NCI-H226 (cell line): Measurements from ENCODE around the gene ALAS2.
"Not testable (repeated sequence)": the region's sequence is repeated elsewhere in the genome, so short reads cannot be mapped to it uniquely, and the experiment has no call there.

Experiments used
- DNase-seq: peaks from one replicate; pipeline ENCODE4 v3.0.0-alpha.2; 2015

Gene ALAS2, protein sequence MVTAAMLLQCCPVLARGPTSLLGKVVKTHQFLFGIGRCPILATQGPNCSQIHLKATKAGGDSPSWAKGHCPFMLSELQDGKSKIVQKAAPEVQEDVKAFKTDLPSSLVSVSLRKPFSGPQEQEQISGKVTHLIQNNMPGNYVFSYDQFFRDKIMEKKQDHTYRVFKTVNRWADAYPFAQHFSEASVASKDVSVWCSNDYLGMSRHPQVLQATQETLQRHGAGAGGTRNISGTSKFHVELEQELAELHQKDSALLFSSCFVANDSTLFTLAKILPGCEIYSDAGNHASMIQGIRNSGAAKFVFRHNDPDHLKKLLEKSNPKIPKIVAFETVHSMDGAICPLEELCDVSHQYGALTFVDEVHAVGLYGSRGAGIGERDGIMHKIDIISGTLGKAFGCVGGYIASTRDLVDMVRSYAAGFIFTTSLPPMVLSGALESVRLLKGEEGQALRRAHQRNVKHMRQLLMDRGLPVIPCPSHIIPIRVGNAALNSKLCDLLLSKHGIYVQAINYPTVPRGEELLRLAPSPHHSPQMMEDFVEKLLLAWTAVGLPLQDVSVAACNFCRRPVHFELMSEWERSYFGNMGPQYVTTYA

DNA sequence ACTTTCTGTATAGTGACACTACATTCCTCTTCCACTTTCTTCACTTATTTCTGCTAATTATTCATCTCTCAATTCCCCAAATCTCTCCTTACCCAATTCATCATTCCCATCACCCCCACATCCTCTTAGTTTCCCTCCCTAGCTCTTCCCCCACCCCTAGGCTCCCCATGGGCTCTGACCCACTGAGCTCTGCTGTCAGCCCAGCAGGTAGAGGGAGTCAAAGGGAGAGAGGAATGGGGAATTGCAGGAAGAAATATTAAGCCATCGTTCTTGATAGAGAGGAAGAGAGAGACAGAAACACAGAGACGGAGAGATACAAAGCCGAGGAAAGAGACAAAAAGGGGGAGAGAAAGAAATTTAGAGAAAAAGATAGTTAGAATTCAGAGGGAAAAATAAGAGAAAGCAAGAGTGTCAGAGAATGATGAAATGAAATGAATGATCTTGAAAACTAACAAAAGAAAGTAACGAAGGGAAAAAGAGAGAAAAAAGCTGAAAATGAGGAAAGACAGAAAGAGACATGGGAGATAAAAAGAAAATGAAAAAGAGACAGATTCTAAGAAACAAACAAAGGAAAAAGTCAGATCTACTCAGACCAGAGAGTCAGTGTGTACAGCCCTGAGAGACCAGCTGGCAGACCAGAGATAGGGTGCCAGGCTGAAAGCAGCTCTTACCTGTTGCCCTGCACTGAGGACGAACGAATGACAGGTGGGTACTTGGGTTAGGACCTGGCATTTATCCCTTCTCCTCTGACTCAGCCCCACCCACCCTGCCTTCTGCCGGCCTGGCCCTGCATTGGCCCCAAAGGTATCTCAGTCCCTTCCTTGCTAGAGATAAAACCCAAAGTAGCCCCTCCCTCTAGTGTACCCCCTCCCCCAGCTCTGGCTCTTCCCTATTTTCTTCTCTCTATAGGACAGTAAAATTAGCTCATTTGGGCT is at the start of gene ALAS2:
Gene ALAS2, minus strand, starts transcription at position 707 of the 935 bp plus-strand sequence. CDS start 4,977 bp downstream, outside the sequence.
- DNase-seq = no peak

DNA sequence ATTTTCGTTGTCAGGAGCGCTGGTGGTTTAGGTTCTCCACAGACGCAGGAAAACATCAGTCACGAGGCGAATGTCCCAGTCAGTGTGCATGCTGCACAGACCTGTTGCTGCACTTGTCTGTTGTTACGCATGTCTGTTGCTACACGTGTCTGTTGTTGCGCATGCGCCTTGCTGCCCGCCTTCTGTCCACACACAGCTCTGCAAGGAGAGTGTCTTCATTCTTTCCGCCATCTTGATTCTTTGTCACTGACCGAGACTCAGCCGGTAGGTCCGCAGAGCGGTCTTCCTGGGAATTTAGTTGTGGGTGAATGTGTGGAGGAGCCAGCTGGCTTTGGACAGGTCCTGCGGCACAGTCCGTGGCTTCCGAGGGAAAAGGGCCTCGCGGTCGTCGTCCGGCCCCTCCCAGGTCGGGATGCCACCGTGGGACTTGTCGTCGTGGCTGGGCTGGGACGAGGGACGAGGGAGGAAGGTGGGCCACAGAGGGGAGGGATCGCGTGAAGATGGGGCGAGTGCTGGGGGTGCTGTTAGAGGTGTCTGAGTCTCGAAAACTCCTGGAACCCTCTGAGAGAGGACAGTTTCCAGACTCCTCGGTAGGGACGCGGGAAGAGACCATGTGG is 44.2 kb upstream of the ALAS2 start, which contains the start of gene PAGE2B:
Gene PAGE2B, plus strand, starts transcription at position 180 of the 617 bp plus-strand sequence. CDS start 1,012 bp downstream, outside the sequence.
- DNase-seq = no peak

DNA sequence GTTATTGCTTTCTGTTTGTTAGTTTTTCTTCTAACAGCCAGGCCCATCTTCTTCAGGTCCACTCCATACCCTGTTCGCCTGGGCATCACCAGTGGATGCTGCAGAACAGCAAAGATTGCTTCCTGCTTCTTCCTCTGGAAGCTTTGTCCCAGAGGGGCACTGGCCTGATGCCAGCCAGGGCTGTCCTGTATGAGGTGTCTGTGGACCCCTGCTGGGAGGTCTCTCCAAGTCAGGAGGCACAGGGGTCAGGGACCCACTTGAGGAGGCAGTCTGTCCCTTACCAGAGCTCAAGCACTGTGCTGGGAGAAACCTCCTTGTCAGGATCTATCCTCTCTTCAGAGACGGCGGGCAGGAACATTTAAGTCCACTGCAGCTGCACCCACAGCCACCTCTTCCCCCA is 41.5 kb upstream of the ALAS2 start:
- DNase-seq = no peak

DNA sequence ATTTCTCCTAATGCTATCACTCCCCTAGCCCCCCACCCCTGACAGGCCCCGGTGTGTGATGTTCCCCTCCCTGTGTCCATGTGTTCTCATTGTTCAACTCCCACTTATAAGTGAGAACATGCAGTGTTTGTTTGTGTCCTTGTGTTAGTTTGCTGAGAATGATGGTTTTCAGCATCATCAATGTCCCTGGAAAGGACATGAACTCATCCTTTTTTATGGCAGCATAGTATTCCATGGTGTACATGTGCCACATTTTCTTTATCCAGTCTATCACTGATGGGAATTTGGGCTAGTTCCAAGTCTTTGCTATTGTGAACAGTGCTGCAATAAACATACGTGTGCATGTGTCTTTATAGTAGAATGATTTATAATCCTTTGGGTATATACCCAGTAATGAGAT is 36.4 kb upstream of the ALAS2 start:
- DNase-seq = not testable (repeated sequence)

DNA sequence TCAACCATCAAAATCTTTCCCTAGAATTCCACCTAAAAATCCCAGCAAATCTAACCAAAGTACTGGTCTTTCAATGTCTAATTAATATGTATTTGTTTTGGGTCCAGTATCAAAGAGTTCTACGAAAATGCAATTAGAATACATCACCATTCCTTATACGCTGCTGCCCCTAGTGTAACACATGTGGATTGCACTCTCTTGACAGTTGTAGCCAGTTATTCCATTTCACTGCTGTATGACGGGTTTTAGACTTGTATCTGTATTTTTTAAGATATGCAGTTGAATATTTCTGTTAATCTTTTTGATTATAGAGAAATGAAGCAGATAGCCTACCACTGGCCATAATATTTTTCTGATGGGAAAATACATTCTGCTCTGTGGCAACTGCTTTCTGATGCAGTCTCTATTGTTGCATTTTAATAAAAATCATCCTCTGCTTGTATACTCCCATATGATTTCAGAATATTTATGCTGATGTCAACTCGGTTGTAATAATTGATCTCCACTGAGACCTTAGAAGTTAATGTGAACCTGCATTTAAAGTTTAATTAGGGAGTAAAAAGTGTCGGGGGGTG is 27.0 kb upstream of the ALAS2 start:
- no peak for DNase-seq

DNA sequence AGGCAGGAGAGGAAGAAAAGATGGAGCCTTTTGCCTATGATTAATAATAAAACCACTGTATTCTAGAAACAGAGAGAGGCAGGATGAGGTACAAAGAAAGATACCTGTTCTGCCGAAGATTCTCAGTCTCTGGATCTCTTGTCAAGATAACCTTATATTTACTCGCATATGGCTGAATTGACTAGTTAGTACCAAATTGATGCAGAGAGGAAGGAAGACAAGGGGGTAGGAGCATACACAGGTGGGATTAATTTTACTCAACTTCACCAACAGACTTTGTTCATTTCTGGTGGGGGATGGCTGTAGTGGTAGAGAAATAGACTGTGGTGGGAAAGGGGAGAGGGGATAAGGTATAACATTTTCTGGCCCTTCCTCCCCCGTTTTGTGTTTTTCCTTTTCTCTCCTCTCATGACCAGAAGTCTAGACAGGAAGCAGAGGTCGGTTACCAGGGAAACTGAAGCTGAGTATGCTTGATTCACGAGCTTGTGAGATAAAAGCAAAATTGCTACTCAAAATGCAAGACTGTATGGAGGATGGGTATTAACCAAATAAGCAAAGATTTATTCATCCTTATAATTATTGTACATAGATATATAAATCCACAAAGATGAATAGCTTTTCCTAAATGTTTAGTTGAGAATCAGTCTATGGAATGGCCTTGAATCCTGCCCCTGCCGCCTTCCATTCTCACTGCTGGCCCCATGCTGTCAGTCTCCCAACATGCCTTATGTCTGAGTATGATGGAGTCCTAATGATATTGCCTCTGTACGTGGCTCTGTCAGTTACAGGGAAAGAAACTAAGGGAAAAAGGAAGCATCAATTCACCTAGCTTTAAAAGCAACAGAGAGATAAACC is 26.3 kb upstream of the ALAS2 start:
- DNase-seq = peak; percentile 1

DNA sequence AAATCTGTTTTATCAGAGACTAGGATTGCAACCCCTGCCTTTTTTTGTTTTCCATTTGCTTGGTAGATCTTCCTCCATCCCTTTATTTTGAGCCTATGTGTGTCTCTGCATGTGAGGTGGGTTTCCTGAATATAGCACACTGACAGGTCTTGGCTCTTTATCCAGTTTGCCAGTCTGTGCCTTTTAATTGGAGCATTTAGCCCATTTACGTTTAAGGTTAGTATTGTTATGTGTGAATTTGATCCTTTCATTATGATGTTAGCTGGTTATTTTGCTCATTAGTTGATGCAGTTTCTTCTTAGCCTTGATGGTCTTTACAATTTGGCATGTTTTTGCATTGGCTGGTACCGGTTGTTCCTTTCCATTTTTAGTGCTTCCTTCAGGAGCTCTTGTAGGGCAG is 19.8 kb upstream of the ALAS2 start:
- DNase-seq = not testable (repeated sequence)

DNA sequence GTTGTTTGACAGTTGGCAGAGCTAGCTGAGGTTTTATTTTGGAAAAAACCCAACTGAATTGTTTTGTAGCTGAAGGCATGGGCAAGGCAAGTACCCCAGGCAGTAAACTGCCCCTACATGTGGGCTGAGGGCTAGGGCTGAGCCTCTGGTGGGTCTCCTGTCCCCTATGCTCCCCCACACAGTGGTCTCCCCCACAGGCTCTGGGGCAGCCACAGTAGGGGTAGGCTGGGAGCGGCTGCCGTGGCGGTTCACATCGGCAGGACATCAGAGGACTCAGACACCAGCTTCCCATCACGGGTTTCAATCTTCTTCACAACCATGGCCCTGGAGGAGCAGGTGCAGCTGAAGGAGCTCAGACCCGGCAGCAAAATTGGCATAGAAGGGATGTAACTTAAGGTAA is 10.7 kb upstream of the ALAS2 start:
- DNase-seq = no peak

DNA sequence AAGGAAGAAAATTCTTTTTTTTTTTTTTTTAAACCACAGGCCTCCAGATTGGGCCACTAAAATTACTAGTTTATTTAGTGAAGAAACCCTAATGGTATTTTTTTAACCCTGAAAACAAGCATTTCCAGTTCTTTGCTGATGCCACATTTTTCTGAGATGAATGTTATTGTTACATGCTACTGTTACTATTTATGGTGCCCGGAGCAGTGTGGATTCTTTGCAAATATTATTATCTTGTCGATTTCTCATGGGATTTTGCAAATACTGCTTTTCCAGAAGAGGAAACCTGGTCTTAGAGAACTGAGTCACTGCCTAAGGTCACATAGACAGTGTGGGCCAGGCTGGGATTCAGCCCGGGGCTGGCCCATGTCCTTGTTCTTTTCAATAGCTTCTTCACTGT is 8.7 kb upstream of the ALAS2 start:
- no peak for DNase-seq

DNA sequence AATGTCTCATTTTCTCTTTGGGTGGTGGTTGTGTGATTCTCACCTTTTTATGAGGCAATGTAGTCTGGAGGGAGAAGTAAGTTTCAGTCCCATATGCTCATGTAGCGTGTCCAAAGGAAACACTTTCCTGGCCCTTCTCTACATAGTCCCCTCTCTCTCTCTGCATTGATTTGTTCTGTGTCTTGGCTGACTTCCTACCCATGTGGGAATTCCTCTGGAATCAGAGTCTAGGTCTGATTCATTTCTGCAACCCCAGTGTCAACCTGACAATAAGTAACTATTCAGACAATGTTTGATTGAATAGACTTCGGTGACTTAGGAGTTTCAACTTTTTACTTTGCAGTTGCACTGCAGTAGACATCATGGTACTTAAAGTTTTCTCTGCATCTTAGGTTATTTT is 2.7 kb upstream of the ALAS2 start:
- DNase-seq = no peak

DNA sequence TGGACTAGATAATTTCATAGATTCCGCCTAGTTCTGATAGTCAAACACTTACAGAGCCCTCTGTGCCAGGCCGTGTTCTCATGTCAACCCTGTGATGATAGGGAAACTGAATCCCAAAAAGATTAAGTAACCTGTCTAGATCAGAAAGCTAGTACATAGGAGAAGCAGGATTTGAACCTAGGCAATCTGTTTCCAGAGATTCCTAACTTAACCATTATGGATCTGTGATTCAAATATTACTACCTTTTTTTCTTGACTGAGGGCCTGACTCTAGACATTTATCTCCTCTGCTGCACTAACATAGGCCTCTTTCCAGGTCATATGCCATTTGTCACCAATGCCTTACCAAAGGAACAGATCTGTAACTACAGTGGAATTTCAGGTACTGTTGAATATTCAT is 1.5 kb downstream of the ALAS2 start:
- DNase-seq = no peak

DNA sequence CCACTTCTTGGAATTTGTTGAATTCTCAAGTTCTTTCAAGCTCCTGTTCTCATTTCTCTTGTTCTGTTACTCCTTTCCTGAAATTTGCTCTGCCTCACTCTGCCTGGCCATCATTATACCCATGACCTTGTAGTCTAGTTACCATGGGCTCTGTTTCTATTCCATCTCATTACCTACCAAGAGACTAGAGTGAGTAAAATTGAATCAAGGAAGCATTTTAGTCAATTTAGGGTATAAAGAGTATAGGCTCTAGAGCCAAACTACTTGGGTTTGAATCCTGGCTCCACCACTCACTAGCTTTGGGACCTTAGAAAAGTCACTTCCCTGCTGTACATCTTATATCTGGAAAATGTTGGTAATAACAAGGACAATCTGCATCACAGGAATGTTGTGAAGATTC is 2.2 kb downstream of the ALAS2 start:
- no peak for DNase-seq

DNA sequence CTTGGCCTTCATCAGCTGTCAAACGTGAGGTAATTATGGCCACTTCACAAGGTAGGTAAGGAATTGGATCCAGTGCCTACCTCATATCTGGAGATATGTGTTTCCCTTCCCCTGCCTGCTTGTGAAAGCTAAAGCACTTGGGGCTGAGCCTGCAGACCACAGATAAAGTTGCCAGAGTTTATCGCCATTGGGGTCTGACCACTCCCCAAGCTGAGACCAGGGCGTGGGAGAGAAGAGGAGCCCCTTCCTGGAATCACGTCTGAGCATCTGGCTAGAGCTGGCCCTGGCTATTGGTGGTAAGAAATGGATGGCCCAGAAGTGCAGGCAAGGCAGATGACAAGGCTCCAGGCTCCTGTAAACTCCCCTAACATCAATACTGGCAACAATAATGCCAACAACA is 2.7 kb downstream of the ALAS2 start:
- DNase-seq = no peak

DNA sequence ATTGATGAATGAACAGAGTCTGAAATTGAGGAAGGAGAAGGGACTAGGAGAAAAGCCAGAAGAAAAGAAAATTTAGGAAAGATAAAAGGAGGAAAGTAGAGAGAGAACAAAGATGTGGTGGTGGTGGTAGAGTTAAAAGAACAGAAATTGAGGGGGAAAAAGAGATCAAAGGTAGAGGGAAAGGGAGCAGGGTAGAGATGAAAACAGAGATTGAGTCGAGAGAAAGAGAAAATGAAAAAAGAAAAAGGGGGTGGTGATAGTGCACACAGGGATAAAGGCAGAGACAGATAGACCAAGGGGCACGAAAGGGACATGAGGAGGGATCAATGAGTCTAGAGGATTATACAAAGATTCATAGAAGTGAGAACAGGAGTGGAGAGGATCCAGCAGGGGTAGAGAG is 3.9 kb downstream of the ALAS2 start:
- no peak for DNase-seq

DNA sequence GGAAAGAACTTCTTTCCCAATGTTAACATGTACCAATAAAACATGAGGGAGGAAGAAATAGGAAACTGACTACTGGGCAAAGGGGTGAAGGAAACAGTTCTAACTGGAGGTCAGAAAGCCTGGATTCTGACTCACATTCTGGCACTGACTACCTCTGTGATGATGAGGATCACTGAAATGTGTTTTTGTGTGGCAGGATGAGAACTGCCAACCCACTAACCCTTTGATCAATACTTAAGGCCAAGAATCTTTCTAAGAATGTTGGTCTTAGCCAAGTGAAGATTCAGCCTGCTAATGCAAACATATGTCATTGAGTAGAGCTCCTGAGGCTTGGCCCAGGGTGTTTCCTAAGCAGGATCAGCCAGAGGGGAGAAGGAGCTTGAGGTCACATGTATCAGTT is 4.6 kb downstream of the ALAS2 start:
- DNase-seq = no peak

DNA sequence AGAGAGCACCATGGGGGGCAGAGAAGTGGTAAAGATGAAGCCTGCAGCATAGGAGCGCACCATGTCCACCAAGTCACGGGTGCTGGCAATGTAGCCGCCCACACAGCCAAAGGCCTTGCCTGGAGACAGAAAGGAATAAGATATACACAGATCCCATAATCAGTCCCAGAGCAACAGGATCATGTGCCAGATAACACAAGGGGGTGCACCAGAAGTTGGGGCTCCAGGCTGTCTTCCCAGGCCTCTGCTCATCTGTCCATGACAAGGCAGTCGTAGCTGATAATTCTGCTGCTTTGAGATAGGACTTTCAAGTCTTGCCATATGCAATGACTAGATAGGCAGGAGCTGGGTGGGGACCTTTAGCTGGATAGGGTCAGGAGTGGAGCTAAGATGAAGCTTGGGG is 15.9 kb downstream of the ALAS2 start:
- DNase-seq = no peak

DNA sequence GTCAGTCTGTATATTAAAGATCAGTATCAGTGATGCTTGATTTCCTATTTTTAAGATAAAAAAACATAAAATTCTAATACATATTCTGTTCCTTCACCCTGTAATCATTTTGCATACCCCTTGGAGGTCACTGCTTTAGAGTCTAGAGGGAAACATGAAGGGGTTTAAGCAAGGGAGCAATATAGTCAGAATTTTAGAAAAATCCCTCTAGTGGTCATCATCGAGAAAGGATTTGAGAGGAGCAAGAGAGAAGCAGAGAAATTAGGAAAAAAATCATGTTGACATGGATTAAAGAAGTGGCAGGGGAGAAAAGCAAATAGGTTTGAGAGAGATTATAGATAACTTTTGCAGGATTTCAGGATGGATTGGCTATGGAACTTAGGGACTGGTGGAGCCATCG is 19.5 kb downstream of the ALAS2 start:
- DNase-seq = no peak

DNA sequence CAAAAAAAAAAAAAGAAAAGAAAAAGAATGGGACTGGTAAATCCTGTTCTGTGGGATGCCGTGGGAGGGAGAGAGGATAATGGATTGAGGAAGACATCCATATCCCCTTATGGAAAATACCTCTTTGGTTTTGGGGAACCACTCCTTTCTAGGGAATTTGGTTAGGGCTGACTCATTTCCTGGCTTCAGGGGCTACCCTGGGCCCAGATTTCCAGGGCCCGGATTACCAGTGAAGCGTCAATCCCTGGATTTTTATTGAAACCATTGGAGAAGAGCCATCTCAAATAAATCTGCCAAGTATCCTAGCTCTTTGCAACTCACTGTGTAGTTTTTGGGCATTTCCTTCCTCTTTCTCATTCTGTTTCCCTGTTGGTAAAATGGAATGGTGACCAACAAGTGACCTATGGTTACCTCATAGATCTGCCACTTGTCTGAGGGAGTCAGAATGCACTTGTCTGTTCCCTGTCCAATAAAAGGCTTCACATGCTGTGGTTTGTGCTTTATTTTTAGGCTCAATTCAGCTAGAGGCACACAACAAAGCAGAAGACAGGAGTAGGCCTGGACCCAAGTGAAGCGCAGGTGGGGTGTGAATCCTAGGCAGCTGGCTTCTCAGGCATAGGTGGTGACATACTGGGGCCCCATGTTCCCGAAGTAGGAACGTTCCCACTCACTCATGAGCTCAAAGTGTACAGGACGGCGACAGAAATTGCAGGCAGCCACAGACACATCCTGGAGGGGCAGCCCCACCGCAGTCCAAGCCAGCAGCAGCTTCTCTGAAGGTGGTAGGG is 22.0 kb downstream of the ALAS2 start:
- peak; percentile 73 for DNase-seq

DNA sequence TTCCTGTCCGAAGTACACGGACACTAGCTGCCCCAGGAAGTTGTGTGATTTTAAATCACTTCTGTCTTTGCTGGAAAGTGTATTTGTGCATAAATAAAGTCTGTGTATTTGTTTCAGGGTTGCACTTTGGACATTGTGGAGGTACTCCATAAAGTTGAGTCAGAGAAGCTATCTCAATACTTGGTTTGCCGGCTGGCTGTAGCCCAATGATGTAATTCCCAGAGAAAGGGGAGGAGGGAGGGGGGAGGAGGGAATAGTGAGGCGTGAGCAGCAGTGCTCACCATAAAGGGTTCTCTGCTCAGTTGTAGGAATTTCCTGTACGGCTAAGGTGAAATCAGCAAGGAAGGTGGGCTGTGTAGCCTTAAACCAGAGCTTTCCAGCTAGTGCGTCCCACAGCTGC is 23.1 kb downstream of the ALAS2 start:
- peak; percentile 84 for DNase-seq

DNA sequence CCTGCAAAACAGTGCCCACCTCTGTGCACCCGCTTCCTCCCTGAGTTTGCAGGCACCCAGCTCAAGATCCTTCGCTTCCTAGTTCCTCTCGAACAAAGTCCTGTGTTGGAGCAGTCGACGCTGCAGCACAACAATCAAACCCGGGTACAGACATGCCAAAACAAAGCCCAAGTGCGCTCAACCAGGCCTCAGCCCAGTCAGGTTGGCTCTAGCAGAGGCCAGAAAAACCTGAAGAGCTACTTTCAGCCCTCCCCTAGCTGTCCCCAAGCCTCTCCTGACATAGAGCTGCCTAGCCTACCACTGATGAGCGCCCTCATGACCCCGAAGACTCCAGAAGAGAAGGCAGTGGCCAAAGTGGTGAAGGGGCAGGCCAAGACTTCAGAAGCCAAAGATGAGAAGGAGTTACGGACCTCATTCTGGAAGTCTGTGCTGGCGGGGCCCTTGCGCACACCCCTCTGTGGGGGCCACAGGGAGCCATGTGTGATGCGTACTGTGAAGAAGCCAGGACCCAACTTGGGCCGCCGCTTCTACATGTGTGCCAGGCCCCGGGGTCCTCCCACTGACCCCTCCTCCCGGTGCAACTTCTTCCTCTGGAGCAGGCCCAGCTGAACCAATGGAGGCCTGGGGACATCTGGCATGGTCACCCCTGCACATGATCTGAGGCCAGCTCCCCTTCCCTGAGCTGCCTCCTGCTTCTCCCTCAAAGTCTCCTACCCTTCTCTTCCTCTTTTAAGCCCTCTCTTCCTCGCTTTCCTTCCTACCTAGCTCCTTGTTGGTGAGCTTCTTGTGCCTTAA is 23.8 kb downstream of the ALAS2 start:
- no peak for DNase-seq
